ENCODE measurements around the gene CAND1.

The CAND1 gene

GRCh38 chr12:67268896-67269632, at the start of gene CAND1:
Gene CAND1 (plus strand): TSS chr12:67269358. CDS start chr12:67269718, 360 bp downstream.
- H3K4me3 ChIP-seq (ENCODE audit: low read depth, low read length): peak within 1 kb of the TSS; percentile 89

GRCh38 chr12:67220065-67220464, 49.1 kb upstream of the CAND1 start:
- H3K4me3 ChIP-seq (ENCODE audit: low read depth, low read length): no peak overlapping the region

- H3K4me3 ChIP-seq (ENCODE audit: low read depth, low read length): no peak overlapping the region
Observed at GRCh38 chr12:67222302-67222701, 46.9 kb upstream of the CAND1 start.

GRCh38 chr12:67223225-67223624, 45.9 kb upstream of the CAND1 start:
- no peak overlapping the region for H3K4me3 ChIP-seq (ENCODE audit: low read depth, low read length)

- H3K4me3 ChIP-seq (ENCODE audit: low read depth, low read length): no peak overlapping the region
Observed at GRCh38 chr12:67237231-67237630, 31.9 kb upstream of the CAND1 start.

GRCh38 chr12:67239061-67239460, 30.1 kb upstream of the CAND1 start:
- no peak overlapping the region for H3K4me3 ChIP-seq (ENCODE audit: low read depth, low read length)

- no peak overlapping the region for H3K4me3 ChIP-seq (ENCODE audit: low read depth, low read length)
Observed at GRCh38 chr12:67241482-67241881, 27.7 kb upstream of the CAND1 start.

GRCh38 chr12:67243260-67243659, 25.9 kb upstream of the CAND1 start:
- H3K4me3 ChIP-seq (ENCODE audit: low read depth, low read length): no peak overlapping the region

GRCh38 chr12:67245571-67245970, 23.6 kb upstream of the CAND1 start:
- H3K4me3 ChIP-seq (ENCODE audit: low read depth, low read length): no peak overlapping the region

- H3K4me3 ChIP-seq (ENCODE audit: low read depth, low read length): no peak overlapping the region
Observed at GRCh38 chr12:67251012-67251411, 18.1 kb upstream of the CAND1 start.

GRCh38 chr12:67254372-67255026, 14.7 kb upstream of the CAND1 start:
- H3K4me3 ChIP-seq (ENCODE audit: low read depth, low read length): no peak overlapping the region

- no peak overlapping the region for H3K4me3 ChIP-seq (ENCODE audit: low read depth, low read length)
Observed at GRCh38 chr12:67256649-67257048, 12.5 kb upstream of the CAND1 start.

- H3K4me3 ChIP-seq (ENCODE audit: low read depth, low read length): no peak overlapping the region
Observed at GRCh38 chr12:67263471-67263870, 5.7 kb upstream of the CAND1 start.

- H3K4me3 ChIP-seq (ENCODE audit: low read depth, low read length): peak overlapping the region; percentile 89
Observed at GRCh38 chr12:67268335-67268895, 743 bp upstream of the CAND1 start.

- peak overlapping the region; percentile 89 for H3K4me3 ChIP-seq (ENCODE audit: low read depth, low read length)
Observed at GRCh38 chr12:67269633-67270573, 745 bp downstream of the CAND1 start.

GRCh38 chr12:67270622-67271021, 1.5 kb downstream of the CAND1 start:
- peak overlapping the region; percentile 89 for H3K4me3 ChIP-seq (ENCODE audit: low read depth, low read length)

GRCh38 chr12:67271976-67272375, 2.8 kb downstream of the CAND1 start:
- no peak overlapping the region for H3K4me3 ChIP-seq (ENCODE audit: low read depth, low read length)

- H3K4me3 ChIP-seq (ENCODE audit: low read depth, low read length): no peak overlapping the region
Observed at GRCh38 chr12:67274186-67274585, 5.0 kb downstream of the CAND1 start.

GRCh38 chr12:67275380-67275913, 6.3 kb downstream of the CAND1 start:
- H3K4me3 ChIP-seq (ENCODE audit: low read depth, low read length): no peak overlapping the region

GRCh38 chr12:67276421-67276820, 7.3 kb downstream of the CAND1 start:
- no peak overlapping the region for H3K4me3 ChIP-seq (ENCODE audit: low read depth, low read length)

- no peak overlapping the region for H3K4me3 ChIP-seq (ENCODE audit: low read depth, low read length)
Observed at GRCh38 chr12:67279637-67280036, 10.5 kb downstream of the CAND1 start.

Data from iPS-11a (cell line).